SH-SY5Y (cell line): ENCODE results near the gene CUBN.

Experiments used
- GATA2 ChIP-seq: IDR thresholded peaks from 2 replicates; pipeline ENCODE4 v1.6.1; 2011; ENCODE audit warnings: mild to moderate bottlenecking, low read depth, low read length
- GATA3 ChIP-seq: IDR thresholded peaks from 2 replicates; pipeline ENCODE4 v1.6.1; 2011; ENCODE audit warnings: low read depth, mild to moderate bottlenecking, low read length, moderate library complexity

DNA sequence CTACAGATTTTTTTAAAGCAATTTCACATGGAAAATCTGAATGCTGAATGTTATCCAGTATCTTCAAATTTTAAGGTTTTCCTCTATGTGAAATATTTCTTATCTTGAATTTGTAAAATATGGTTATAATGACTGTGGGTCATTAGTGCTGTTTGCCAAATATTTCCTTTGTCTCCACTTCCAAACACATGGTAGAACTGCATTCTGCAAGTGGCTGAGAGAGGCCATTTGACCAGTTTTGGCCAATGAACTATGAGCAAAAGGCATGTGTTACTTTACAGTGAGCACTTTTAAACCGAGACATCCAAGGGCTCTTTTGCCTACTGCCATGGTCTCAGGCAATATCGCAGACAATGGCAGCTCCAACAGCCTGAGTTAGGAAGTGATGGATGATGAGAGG is 195.2 kb downstream of the CUBN start:
- TF ChIP-seq GATA2 (no peak), GATA3 (no peak)
